ENCODE results near the gene SCN8A.
"Not testable (repeated sequence)": the region's sequence is repeated elsewhere in the genome, so short reads cannot be mapped to it uniquely, and the experiment has no call there.

Gene SCN8A

GRCh38 chr12:51827925-51828818, 237.1 kb downstream of the SCN8A start:
- TF ChIP-seq CTCF (IDR thresholded peaks at IDR 0.05; ENCODE audit: borderline replicate concordance, insufficient read depth, low read depth, low read length) = no peak
- no peak overlapping the region for H3K4me3 ChIP-seq (ENCODE audit: low read depth, low read length)

- TF ChIP-seq CTCF (IDR thresholded peaks at IDR 0.05; ENCODE audit: borderline replicate concordance, insufficient read depth, low read depth, low read length) = no peak
- H3K4me3 ChIP-seq (ENCODE audit: low read depth, low read length) = no peak overlapping the region
Observed at GRCh38 chr12:51829011-51829481, 238.0 kb downstream of the SCN8A start.

- TF ChIP-seq CTCF (IDR thresholded peaks at IDR 0.05; ENCODE audit: borderline replicate concordance, insufficient read depth, low read depth, low read length) = no peak
- no peak overlapping the region for H3K4me3 ChIP-seq (ENCODE audit: low read depth, low read length)
Observed at GRCh38 chr12:51829641-51830040, 238.6 kb downstream of the SCN8A start.

- H3K4me3 ChIP-seq (ENCODE audit: low read depth, low read length) = not testable (repeated sequence)
Observed at GRCh38 chr12:51831817-51832216, 240.8 kb downstream of the SCN8A start.

- no peak overlapping the region for H3K4me3 ChIP-seq (ENCODE audit: low read depth, low read length)
- no peak for TF ChIP-seq CTCF (IDR thresholded peaks at IDR 0.05; ENCODE audit: borderline replicate concordance, insufficient read depth, low read depth, low read length)
Observed at GRCh38 chr12:51832354-51833107, 241.5 kb downstream of the SCN8A start.

- no peak for TF ChIP-seq CTCF (IDR thresholded peaks at IDR 0.05; ENCODE audit: borderline replicate concordance, insufficient read depth, low read depth, low read length)
- no peak overlapping the region for H3K4me3 ChIP-seq (ENCODE audit: low read depth, low read length)
Observed at GRCh38 chr12:51833448-51834227, 242.6 kb downstream of the SCN8A start.

GRCh38 chr12:51834411-51834810, 243.4 kb downstream of the SCN8A start:
- H3K4me3 ChIP-seq (ENCODE audit: low read depth, low read length) = no peak overlapping the region
- TF ChIP-seq CTCF (IDR thresholded peaks at IDR 0.05; ENCODE audit: borderline replicate concordance, insufficient read depth, low read depth, low read length) = no peak
